GM12874 (cell line): ENCODE measurements around the gene PDE6D.
A peak's percentile ranks its signal among the peaks of the same experiment; 100 is the strongest.

Experiments used
- CTCF ChIP-seq: IDR thresholded peaks from 2 replicates; pipeline ENCODE4 v1.5.1; 2011; ENCODE audit warnings: low read depth, mild to moderate bottlenecking, control low read depth, low read length, moderate library complexity; ENCODE audit not compliant: insufficient read depth

The PDE6D gene

GRCh38 chr2:231803501-231804138, 22.5 kb upstream of the PDE6D start:
- TF ChIP-seq CTCF, result no peak

- peak; percentile 66 for TF ChIP-seq CTCF
Observed at GRCh38 chr2:231800493-231801091, 19.5 kb upstream of the PDE6D start.

- no peak for TF ChIP-seq CTCF
Observed at GRCh38 chr2:231795525-231796327, 14.6 kb upstream of the PDE6D start.

GRCh38 chr2:231794383-231794782, 13.3 kb upstream of the PDE6D start:
- TF ChIP-seq CTCF, result no peak

- no peak for TF ChIP-seq CTCF
Observed at GRCh38 chr2:231791107-231791506, 10.0 kb upstream of the PDE6D start.

GRCh38 chr2:231786917-231787292, 5.8 kb upstream of the PDE6D start:
- no peak for TF ChIP-seq CTCF

- peak; percentile 58 for TF ChIP-seq CTCF
Observed at GRCh38 chr2:231786177-231786916, 5.3 kb upstream of the PDE6D start, which contains the start of gene COPS7B. Gene COPS7B (plus strand): TSS chr2:231786445. CDS start chr2:231788571, 2,126 bp downstream.
